PFSK-1 (cell line): ENCODE data around the gene PGBD4.

ENCODE experiments used
- FOXP2 ChIP-seq: optimal IDR thresholded peaks from 2 replicates; pipeline ENCODE3; 2011; ENCODE audit warnings: borderline replicate concordance, control low read depth, inconsistent platforms; ENCODE audit not compliant: insufficient read depth; ENCODE audit errors: extremely low read length, extremely low read depth
- POLR2AphosphoS5 ChIP-seq: IDR thresholded peaks from 2 replicates; pipeline ENCODE4 v1.6.1; 2012; ENCODE audit warnings: low read depth, mild to moderate bottlenecking, control low read depth, low read length, moderate library complexity
- REST ChIP-seq, 2 experiments: IDR thresholded peaks; 2 replicates each; pipeline versions ENCODE4 v1.6.1 to v1.8.0; 2011 to 2012; ENCODE audit warnings: low read depth in 2 of 2, low read length in 2 of 2, control low read depth in 1 of 2, inconsistent platforms in 1 of 2, mild to moderate bottlenecking in 1 of 2, moderate library complexity in 1 of 2; ENCODE audit not compliant: insufficient read depth in 1 of 2
- SIN3A ChIP-seq: IDR thresholded peaks from 2 replicates; pipeline ENCODE4 v1.6.1; 2012; ENCODE audit warnings: mild to moderate bottlenecking, low read length, moderate library complexity, borderline replicate concordance; ENCODE audit not compliant: insufficient read depth
- TAF1 ChIP-seq: IDR thresholded peaks from 2 replicates; pipeline ENCODE4 v1.6.1; 2012; ENCODE audit warnings: low read length, control low read depth, borderline replicate concordance; ENCODE audit not compliant: insufficient read depth

The PGBD4 gene

GRCh38 chr15:34116620-34117019 is 14.7 kb downstream of the PGBD4 start:
- TF ChIP-seq POLR2AphosphoS5 (no peak), FOXP2 (no peak), TAF1 (no peak), SIN3A (no peak), REST (IDR thresholded peaks at IDR 0.05; ENCODE audit: insufficient read depth in 1 of 2, low read depth in 2 of 2, low read length in 2 of 2) (no peak)

- TF ChIP-seq SIN3A (no peak), TAF1 (no peak), POLR2AphosphoS5 (no peak), FOXP2 (no peak), REST (IDR thresholded peaks at IDR 0.05; ENCODE audit: insufficient read depth in 1 of 2, low read depth in 2 of 2, low read length in 2 of 2) (no peak)
Measured at GRCh38 chr15:34119291-34119690, 17.4 kb downstream of the PGBD4 start.

GRCh38 chr15:34122771-34123183 is 20.9 kb downstream of the PGBD4 start:
- TF ChIP-seq FOXP2 (peak; percentile 22), REST (IDR thresholded peaks at IDR 0.05; ENCODE audit: insufficient read depth in 1 of 2, low read depth in 2 of 2, low read length in 2 of 2) (no peak), TAF1 (no peak), SIN3A (no peak), POLR2AphosphoS5 (no peak)

GRCh38 chr15:34124651-34125050 is 22.8 kb downstream of the PGBD4 start:
- no peak for TF ChIP-seq REST (IDR thresholded peaks at IDR 0.05; ENCODE audit: insufficient read depth in 1 of 2, low read depth in 2 of 2, low read length in 2 of 2)
- TF ChIP-seq TAF1, result no peak
- TF ChIP-seq POLR2AphosphoS5, result no peak
- no peak for TF ChIP-seq FOXP2
- TF ChIP-seq SIN3A, result no peak

- no peak for TF ChIP-seq SIN3A
- no peak for TF ChIP-seq REST (IDR thresholded peaks at IDR 0.05; ENCODE audit: insufficient read depth in 1 of 2, low read depth in 2 of 2, low read length in 2 of 2)
- TF ChIP-seq POLR2AphosphoS5, result no peak
- TF ChIP-seq TAF1, result no peak
Measured at GRCh38 chr15:34125945-34126344, 24.1 kb downstream of the PGBD4 start.
